Measurements from ENCODE around the gene GPR15LG. TPM values are rescaled to one million over a fixed set of nuclear protein-coding genes. Genes with fewer than 3 reads are reported as not detected.

The GPR15LG gene
- total RNA-seq, 1 experiment from 2014 or later = not detected

DNA sequence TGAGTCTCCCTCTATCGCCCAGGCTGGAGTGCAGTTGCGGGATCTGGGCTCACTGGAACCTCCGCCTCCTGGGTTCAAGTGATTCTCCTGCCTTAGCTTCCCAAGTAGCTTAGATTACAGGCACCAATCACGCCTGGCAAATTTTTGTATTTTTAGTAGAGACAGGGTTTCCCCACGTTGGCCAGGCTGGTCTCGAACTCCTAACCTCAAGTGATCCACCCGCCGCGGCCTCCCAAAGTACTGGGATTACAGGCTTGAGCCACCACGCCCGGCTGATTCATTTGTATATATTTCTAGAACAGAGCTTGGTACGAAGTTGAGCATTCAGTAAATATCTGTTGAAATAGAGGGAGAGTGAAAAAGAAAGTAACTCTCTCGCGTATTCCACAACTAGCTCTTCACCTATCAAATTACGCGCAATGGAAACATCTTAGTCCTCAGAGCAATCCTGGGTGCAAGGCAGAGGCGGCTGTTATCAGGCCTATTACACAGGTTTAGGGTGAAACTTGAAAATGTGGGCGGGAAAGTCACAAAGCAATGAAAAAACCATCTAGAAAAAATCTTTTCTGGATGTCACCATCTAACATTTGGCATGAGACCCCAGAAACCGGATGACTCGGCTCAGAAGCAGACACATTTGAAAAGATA is 35.0 kb upstream of the GPR15LG start (continued):
- TF ChIP-seq POLR2A (IDR thresholded peaks at IDR 0.05; ENCODE audit: borderline replicate concordance, extremely low read depth, insufficient read depth, insufficient read length) = no peak
- TF ChIP-seq RAD21 (IDR thresholded peaks at IDR 0.05; ENCODE audit: low read depth) = no peak
- no peak for TF ChIP-seq EZH2 (IDR thresholded peaks at IDR 0.05)
- TF ChIP-seq YY1 (IDR thresholded peaks at IDR 0.05; ENCODE audit: extremely low read depth, insufficient replicate concordance, low read depth, low read length) = no peak
- TF ChIP-seq, protein P1, sequence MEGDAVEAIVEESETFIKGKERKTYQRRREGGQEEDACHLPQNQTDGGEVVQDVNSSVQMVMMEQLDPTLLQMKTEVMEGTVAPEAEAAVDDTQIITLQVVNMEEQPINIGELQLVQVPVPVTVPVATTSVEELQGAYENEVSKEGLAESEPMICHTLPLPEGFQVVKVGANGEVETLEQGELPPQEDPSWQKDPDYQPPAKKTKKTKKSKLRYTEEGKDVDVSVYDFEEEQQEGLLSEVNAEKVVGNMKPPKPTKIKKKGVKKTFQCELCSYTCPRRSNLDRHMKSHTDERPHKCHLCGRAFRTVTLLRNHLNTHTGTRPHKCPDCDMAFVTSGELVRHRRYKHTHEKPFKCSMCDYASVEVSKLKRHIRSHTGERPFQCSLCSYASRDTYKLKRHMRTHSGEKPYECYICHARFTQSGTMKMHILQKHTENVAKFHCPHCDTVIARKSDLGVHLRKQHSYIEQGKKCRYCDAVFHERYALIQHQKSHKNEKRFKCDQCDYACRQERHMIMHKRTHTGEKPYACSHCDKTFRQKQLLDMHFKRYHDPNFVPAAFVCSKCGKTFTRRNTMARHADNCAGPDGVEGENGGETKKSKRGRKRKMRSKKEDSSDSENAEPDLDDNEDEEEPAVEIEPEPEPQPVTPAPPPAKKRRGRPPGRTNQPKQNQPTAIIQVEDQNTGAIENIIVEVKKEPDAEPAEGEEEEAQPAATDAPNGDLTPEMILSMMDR (IDR thresholded peaks at IDR 0.05 in 2 of 3, conservative IDR thresholded peaks at IDR 0.05 in 1 of 3; ENCODE audit: borderline replicate concordance in 1 of 3, insufficient read depth in 1 of 3, low read depth in 2 of 3, low read length in 2 of 3) = no peak
- TF ChIP-seq, protein P2, sequence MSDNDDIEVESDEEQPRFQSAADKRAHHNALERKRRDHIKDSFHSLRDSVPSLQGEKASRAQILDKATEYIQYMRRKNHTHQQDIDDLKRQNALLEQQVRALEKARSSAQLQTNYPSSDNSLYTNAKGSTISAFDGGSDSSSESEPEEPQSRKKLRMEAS (IDR thresholded peaks at IDR 0.05) = no peak

DNA sequence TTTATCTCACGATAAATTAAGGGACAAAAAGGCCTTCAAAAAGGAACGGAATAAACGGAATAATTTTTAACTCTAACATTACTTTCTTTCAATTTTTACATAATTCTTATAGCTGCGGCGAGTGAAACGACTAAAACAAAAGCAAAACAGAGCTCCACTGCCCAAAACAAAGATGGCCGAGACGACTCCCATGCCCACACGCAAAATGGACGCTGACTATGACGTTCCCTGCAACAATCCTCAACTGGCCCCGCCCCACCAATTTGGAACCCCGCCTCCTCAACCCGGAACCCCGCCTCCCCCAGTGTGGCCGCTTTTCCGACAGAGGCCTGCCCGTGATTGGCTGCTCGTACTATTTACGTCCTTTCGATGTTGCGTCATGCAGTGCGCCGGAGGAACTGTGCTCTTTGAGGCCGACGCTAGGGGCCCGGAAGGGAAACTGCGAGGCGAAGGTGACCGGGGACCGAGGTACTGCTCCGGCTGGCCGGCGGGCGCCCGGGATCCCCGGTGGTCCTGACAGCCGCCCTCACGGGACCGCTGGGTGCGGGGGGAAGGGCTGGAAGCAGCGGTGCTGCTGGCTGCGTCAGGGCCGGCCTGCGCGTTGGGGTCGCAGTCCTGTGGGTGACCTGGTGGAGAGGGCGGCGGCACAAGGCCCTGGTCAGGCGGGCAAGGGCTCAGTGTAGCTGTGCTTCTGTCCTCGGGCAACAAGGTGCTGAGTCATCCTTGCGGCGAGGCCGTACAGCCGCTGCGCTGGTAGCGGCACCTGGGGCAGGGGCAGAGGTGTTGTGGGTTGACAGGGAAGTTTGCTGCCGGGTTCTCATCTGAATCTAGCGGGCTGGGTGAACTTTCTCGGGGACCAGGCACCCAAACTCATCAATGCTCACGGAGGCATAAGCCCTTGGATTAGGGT is 34.2 kb upstream of the GPR15LG start, which contains the start of gene GHITM:
GHITM (plus strand) TSS at position 384 of the 910 bp plus-strand sequence. CDS start 1,992 bp downstream, outside the sequence.
- Histone ChIP-seq H3K4me1 (ENCODE audit: control insufficient read depth in 1 of 2, insufficient read depth in 2 of 2, low read length in 2 of 2) (peaks cover 4 to 19% of the 10 kb centered on the region in 2 experiments; a peak in 2 of 4 replicates), H4K20me1 (ENCODE audit: insufficient read depth) (no peaks in the 10 kb centered on the region), H3K9ac (ENCODE audit: low read length) (peak within 1 kb of the TSS; percentile 91), H3K27ac (ENCODE audit: low read depth, low read length) (peak within 1 kb of the TSS; percentile 82), H2AFZ (ENCODE audit: low read depth, low read length, poor library complexity, severe bottlenecking) (peak within 1 kb of the TSS; percentile 98), H3K9me2 (ENCODE audit: insufficient read depth) (no peaks in the 10 kb centered on the region), H3K36me3 (ENCODE audit: control insufficient read depth in 1 of 2, insufficient read depth in 2 of 2, low read length in 2 of 2) (peaks cover 22 to 25% of the 10 kb centered on the region in 2 experiments), H3K79me2 (ENCODE audit: insufficient read depth, low read length) (peaks cover 45% of the 10 kb centered on the region), H3K4me3 (replicated peaks in 1 of 2; ENCODE audit: low read depth in 1 of 2, low read length in 2 of 2) (peak within 1 kb of the TSS; percentile 95), H3K9me3 (ENCODE audit: control insufficient read depth in 1 of 2, insufficient read depth in 1 of 2, low read depth in 1 of 2, low read length in 2 of 2) (no peaks in the 10 kb centered on the region), H3K4me2 (ENCODE audit: low read length) (peak within 1 kb of the TSS; percentile 75), H3K27me3 (ENCODE audit: insufficient read depth, low read length) (no peaks in the 10 kb centered on the region)
- peak; percentile 97 for DNase-seq (ENCODE audit: low read depth, low spot score)
- BruUV-seq (replicated peaks) = no TSS peak
- ChIA-PET CTCF (interaction anchor here (0.8 to 2.7 kb wide), 5 partner anchors 9 to 113 kb away, joined by 3 to 24 read pairs (median 3); no protein-coding TSS in a partner anchor), POLR2A (interaction anchor here (1.3 kb wide), 1 partner anchor 15 kb away, joined by 3 read pairs; no protein-coding TSS in a partner anchor), RAD21 (ENCODE audit: low non-redundant PET in 1 of 2, low total read pairs in 2 of 2, uncharacterized antibody in 2 of 2, unreplicated experiment in 2 of 2) (no interaction called here)
- ATAC-seq = peak; percentile 95
- intact Hi-C loops (cut with micrococcal nuclease) = no loop called here
- TF ChIP-seq, protein P3, sequence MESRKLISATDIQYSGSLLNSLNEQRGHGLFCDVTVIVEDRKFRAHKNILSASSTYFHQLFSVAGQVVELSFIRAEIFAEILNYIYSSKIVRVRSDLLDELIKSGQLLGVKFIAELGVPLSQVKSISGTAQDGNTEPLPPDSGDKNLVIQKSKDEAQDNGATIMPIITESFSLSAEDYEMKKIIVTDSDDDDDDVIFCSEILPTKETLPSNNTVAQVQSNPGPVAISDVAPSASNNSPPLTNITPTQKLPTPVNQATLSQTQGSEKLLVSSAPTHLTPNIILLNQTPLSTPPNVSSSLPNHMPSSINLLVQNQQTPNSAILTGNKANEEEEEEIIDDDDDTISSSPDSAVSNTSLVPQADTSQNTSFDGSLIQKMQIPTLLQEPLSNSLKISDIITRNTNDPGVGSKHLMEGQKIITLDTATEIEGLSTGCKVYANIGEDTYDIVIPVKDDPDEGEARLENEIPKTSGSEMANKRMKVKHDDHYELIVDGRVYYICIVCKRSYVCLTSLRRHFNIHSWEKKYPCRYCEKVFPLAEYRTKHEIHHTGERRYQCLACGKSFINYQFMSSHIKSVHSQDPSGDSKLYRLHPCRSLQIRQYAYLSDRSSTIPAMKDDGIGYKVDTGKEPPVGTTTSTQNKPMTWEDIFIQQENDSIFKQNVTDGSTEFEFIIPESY (IDR thresholded peaks at IDR 0.05; ENCODE audit: extremely low read depth, insufficient replicate concordance, low read length) = no peak
- TF ChIP-seq YY1 (IDR thresholded peaks at IDR 0.05; ENCODE audit: extremely low read depth, insufficient replicate concordance, low read depth, low read length) (peak; percentile 100), EZH2phosphoT487 (IDR thresholded peaks at IDR 0.05; ENCODE audit: borderline replicate concordance) (no peak), POLR2AphosphoS5 (IDR thresholded peaks at IDR 0.05; ENCODE audit: low read depth, low read length) (peak; percentile 84), SIN3A (IDR thresholded peaks at IDR 0.05; ENCODE audit: low read depth) (no peak; the same call in 1 of the 2 replicates), TCF7L2 (IDR thresholded peaks at IDR 0.05; ENCODE audit: borderline replicate concordance, extremely low read depth, insufficient read depth, insufficient read length) (peak; percentile 81), SP1 (IDR thresholded peaks at IDR 0.05; ENCODE audit: low read depth) (peak; percentile 96), ZFX (IDR thresholded peaks at IDR 0.05) (peak; percentile 95), EZH2 (IDR thresholded peaks at IDR 0.05) (no peak), CBX3 (IDR thresholded peaks at IDR 0.05; ENCODE audit: low read depth) (no peak), ELF1 (IDR thresholded peaks at IDR 0.05; ENCODE audit: borderline replicate concordance, low read depth) (peak; percentile 93), RAD21 (IDR thresholded peaks at IDR 0.05; ENCODE audit: low read depth) (no peak), FOSL1 (IDR thresholded peaks at IDR 0.05; ENCODE audit: low read depth) (no peak), SRF (IDR thresholded peaks at IDR 0.05; ENCODE audit: low read depth) (peak; percentile 96)
- TF ChIP-seq, protein P4, sequence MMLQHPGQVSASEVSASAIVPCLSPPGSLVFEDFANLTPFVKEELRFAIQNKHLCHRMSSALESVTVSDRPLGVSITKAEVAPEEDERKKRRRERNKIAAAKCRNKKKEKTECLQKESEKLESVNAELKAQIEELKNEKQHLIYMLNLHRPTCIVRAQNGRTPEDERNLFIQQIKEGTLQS (IDR thresholded peaks at IDR 0.05) = no peak
- TF ChIP-seq, protein P2 (IDR thresholded peaks at IDR 0.05) = peak; percentile 75
